H9 (cell line): ENCODE data around the gene AMPD2. TPM values are rescaled to one million over a fixed set of nuclear protein-coding genes. Genes with fewer than 3 reads are reported as not detected.

Experiments
- DNase-seq: peaks from one replicate; pipeline ENCODE4 v3.0.0-alpha.2; 2017
- H2AFZ ChIP-seq: one replicate; pipeline ENCODE4 v1.6.1; 2013; ENCODE audit warnings: mild to moderate bottlenecking, low read length, control low read depth, moderate library complexity
- H2AK5ac ChIP-seq: 2 replicates; pipeline ENCODE4 v1.6.1; 2013; ENCODE audit warnings: low read length, control low read depth, mixed read lengths; ENCODE audit not compliant: insufficient read length
- H2BK120ac ChIP-seq: one replicate; pipeline ENCODE4 v1.6.1; 2013; ENCODE audit warnings: low read depth, mild to moderate bottlenecking, low read length, control low read depth, inconsistent platforms; ENCODE audit not compliant: poor library complexity, severe bottlenecking
- H2BK12ac ChIP-seq: 2 replicates; pipeline ENCODE4 v1.6.1; 2013; ENCODE audit warnings: low read length, control low read depth, mixed read lengths, low read depth; ENCODE audit not compliant: insufficient read length
- H2BK15ac ChIP-seq: 2 replicates; pipeline ENCODE4 v1.6.1; 2013; ENCODE audit warnings: low read depth, low read length, control low read depth
- H2BK20ac ChIP-seq: one replicate; pipeline ENCODE4 v1.6.1; 2013; ENCODE audit warnings: low read depth, mild to moderate bottlenecking, low read length, control low read depth, inconsistent platforms; ENCODE audit not compliant: poor library complexity, severe bottlenecking
- H2BK5ac ChIP-seq: 2 replicates; pipeline ENCODE4 v1.6.1; 2013; ENCODE audit warnings: low read length, control low read depth, mixed read lengths; ENCODE audit not compliant: insufficient read length
- H3K14ac ChIP-seq: 2 replicates; pipeline ENCODE4 v1.6.1; 2013; ENCODE audit warnings: low read length, control low read depth; ENCODE audit not compliant: insufficient read depth
- H3K18ac ChIP-seq: 2 replicates; pipeline ENCODE4 v1.6.1; 2013; ENCODE audit warnings: low read depth, mild to moderate bottlenecking, mixed read lengths, low read length, control low read depth; ENCODE audit not compliant: insufficient read length
- H3K23ac ChIP-seq: 2 replicates; pipeline ENCODE4 v1.6.1; 2013; ENCODE audit warnings: low read length, control low read depth, mixed read lengths, low read depth; ENCODE audit not compliant: insufficient read length
- H3K23me2 ChIP-seq: 2 replicates; pipeline ENCODE4 v1.6.1; 2013; ENCODE audit warnings: low read depth, mild to moderate bottlenecking, mixed read lengths, low read length, control low read depth; ENCODE audit not compliant: insufficient read length, poor library complexity, severe bottlenecking
- H3K27ac ChIP-seq: 2 replicates; pipeline ENCODE4 v1.5.1; 2013; ENCODE audit warnings: low read length, control low read depth, mixed read lengths, low read depth; ENCODE audit not compliant: insufficient read length
- H3K27me3 ChIP-seq: 2 replicates; pipeline ENCODE4 v1.6.1; 2013; ENCODE audit warnings: low read length, control low read depth, inconsistent platforms; ENCODE audit not compliant: insufficient read depth
- H3K4ac ChIP-seq: 2 replicates; pipeline ENCODE4 v1.6.1; 2013; ENCODE audit warnings: low read depth, mild to moderate bottlenecking, control low read depth, inconsistent platforms, low read length, moderate library complexity
- H3K4me1 ChIP-seq: 2 replicates; pipeline ENCODE4 v1.6.1; 2013; ENCODE audit warnings: low read length, control low read depth, inconsistent platforms; ENCODE audit not compliant: insufficient read depth
- H3K4me2 ChIP-seq: 2 replicates; pipeline ENCODE4 v1.6.1; 2013; ENCODE audit warnings: low read length, control low read depth, mixed read lengths; ENCODE audit not compliant: insufficient read length, insufficient read depth
- H3K56ac ChIP-seq: 2 replicates; pipeline ENCODE4 v1.6.1; 2013; ENCODE audit warnings: low read depth, mild to moderate bottlenecking, mixed read lengths, low read length, control low read depth; ENCODE audit not compliant: insufficient read length
- H3K79me1 ChIP-seq: 2 replicates; pipeline ENCODE4 v1.6.1; 2013; ENCODE audit warnings: low read depth, mild to moderate bottlenecking, moderate library complexity, low read length, control low read depth, inconsistent platforms; ENCODE audit not compliant: insufficient read depth, poor library complexity, severe bottlenecking
- H3K79me2 ChIP-seq: 2 replicates; pipeline ENCODE4 v1.6.1; 2013; ENCODE audit warnings: low read length, control low read depth, inconsistent platforms; ENCODE audit not compliant: insufficient read depth
- H3K9ac ChIP-seq: 2 replicates; pipeline ENCODE4 v1.6.1; 2013; ENCODE audit warnings: low read length, control low read depth, mixed read lengths; ENCODE audit not compliant: insufficient read length; ENCODE audit errors: extremely low read depth
- H3K9me3 ChIP-seq: one replicate; pipeline ENCODE4 v1.6.1; 2013; ENCODE audit warnings: low read depth, low read length, inconsistent platforms; ENCODE audit not compliant: control insufficient read depth
- H3T11ph ChIP-seq: one replicate; pipeline ENCODE4 v1.6.1; 2013; ENCODE audit warnings: mild to moderate bottlenecking, low read length, control low read depth, inconsistent platforms
- H4K20me1 ChIP-seq: one replicate; pipeline ENCODE4 v1.6.1; 2013; ENCODE audit not compliant: control insufficient read depth, insufficient read length, insufficient read depth
- H4K5ac ChIP-seq: 2 replicates; pipeline ENCODE4 v1.6.1; 2013; ENCODE audit warnings: low read depth, mild to moderate bottlenecking, mixed read lengths, low read length, control low read depth; ENCODE audit not compliant: insufficient read length
- H4K8ac ChIP-seq: replicated peaks from 2 replicates; pipeline ENCODE4 v1.6.1; 2013; ENCODE audit warnings: low read length, control low read depth, mixed read lengths, low read depth; ENCODE audit not compliant: insufficient read length
- H4K91ac ChIP-seq: 2 replicates; pipeline ENCODE4 v1.6.1; 2013; ENCODE audit warnings: low read depth, mild to moderate bottlenecking, moderate library complexity, mixed read lengths, low read length, control low read depth; ENCODE audit not compliant: insufficient read length
- H3K27ac Mint-ChIP-seq, 3 experiments: 2 replicates in 2 of 3; 3 replicates in 1 of 3; pipeline ENCODE4 v1.8.0; 2020 to 2021; ENCODE audit warnings: mixed read lengths in 3 of 3, mild to moderate bottlenecking in 1 of 3, moderate library complexity in 1 of 3
- H3K27me3 Mint-ChIP-seq: 2 replicates; pipeline ENCODE4 v1.8.0; 2021; ENCODE audit warnings: low read depth, mild to moderate bottlenecking, moderate library complexity, mixed read lengths
- H3K36me3 Mint-ChIP-seq, 3 experiments: 2 replicates in 2 of 3; 3 replicates in 1 of 3; pipeline ENCODE4 v1.8.0; 2020 to 2021; ENCODE audit warnings: low read depth in 3 of 3, mixed read lengths in 3 of 3; ENCODE audit not compliant: insufficient read depth in 1 of 3
- H3K4me1 Mint-ChIP-seq, 2 experiments: 2 replicates each; pipeline ENCODE4 v1.8.0; 2020; ENCODE audit warnings: mixed read lengths in 2 of 2
- H3K4me3 Mint-ChIP-seq, 2 experiments: 2 replicates in 1 of 2; 3 replicates in 1 of 2; pipeline ENCODE4 v1.8.0; 2020 to 2021; ENCODE audit warnings: mild to moderate bottlenecking in 2 of 2, mixed read lengths in 2 of 2, moderate library complexity in 1 of 2
- H3K9me3 Mint-ChIP-seq, 2 experiments: 2 replicates in 1 of 2; 3 replicates in 1 of 2; pipeline ENCODE4 v1.8.0; 2020; ENCODE audit warnings: mild to moderate bottlenecking in 2 of 2, mixed read lengths in 2 of 2, moderate library complexity in 1 of 2
- WGBS: extraction: QIAGEN DNeasy Blood & Tissue Kit; methylation state at CpG from one replicate; pipeline ENCODE4 v1.1.7; 2013; ENCODE audit warnings: missing lambda C conversion rate, low lambda C conversion rate, mixed read lengths; ENCODE audit not compliant: insufficient read length; ENCODE audit errors: extremely low coverage; 5-methylcytosine and 5-hydroxymethylcytosine counted together
- total RNA-seq: library from RNA; stranded (reverse); gene quantifications from 2 replicates; pipeline ENCODE4 v1.2.1, GENCODE V29; 2021
- TF ChIP-seq, protein P1 (sequence below): fragments of 200-600 bp; sonication (generic); conservative IDR thresholded peaks from 3 replicates; pipeline ENCODE4 v1.8.0; 2021; ENCODE audit warnings: antibody characterized with exemption, mild to moderate bottlenecking

Gene AMPD2
- total RNA-seq, 1 experiment from 2014 or later, result 65.1 TPM

DNA sequence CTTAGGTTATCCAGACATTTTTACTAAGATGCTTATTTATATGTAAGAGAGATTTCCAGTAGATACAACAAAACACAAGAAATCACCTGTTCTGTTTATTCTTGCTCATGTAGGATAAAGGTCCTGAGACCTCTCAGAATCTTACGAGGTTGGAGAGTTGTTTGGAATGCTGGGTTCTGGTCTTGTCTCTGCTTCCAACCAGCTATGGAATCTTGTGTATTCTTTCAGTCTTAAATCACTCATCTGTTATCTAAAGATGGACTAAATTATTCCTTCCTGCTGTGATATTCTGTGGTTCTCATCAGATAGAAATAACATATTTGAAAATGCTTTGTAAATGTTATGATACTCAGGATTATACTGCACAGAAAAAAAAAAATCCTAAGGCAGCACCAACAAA is 21.5 kb upstream of the AMPD2 start:
- H3K27ac ChIP-seq, result no peak overlapping the region

More for the DNA sequence above, 21.5 kb upstream of the AMPD2 start:
- TF ChIP-seq, protein P1, sequence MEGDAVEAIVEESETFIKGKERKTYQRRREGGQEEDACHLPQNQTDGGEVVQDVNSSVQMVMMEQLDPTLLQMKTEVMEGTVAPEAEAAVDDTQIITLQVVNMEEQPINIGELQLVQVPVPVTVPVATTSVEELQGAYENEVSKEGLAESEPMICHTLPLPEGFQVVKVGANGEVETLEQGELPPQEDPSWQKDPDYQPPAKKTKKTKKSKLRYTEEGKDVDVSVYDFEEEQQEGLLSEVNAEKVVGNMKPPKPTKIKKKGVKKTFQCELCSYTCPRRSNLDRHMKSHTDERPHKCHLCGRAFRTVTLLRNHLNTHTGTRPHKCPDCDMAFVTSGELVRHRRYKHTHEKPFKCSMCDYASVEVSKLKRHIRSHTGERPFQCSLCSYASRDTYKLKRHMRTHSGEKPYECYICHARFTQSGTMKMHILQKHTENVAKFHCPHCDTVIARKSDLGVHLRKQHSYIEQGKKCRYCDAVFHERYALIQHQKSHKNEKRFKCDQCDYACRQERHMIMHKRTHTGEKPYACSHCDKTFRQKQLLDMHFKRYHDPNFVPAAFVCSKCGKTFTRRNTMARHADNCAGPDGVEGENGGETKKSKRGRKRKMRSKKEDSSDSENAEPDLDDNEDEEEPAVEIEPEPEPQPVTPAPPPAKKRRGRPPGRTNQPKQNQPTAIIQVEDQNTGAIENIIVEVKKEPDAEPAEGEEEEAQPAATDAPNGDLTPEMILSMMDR, result no peak
- no peak overlapping the region for H3K27ac Mint-ChIP-seq
- H4K91ac ChIP-seq, result no peak overlapping the region
- H3K23ac ChIP-seq, result no peak overlapping the region
- no peak overlapping the region for H2BK20ac ChIP-seq
- no peak overlapping the region for H3K18ac ChIP-seq
- no peak overlapping the region for H3K9ac ChIP-seq
- no peak overlapping the region for H3T11ph ChIP-seq
- H2BK15ac ChIP-seq, result no peak overlapping the region
- no peaks in the 10 kb centered on the region for H3K9me3 Mint-ChIP-seq
- WGBS, result no CpG with 5 or more reads among the region's 1 CpG
- no peak for DNase-seq
- peaks cover 3 to 9% of the 10 kb centered on the region in 2 experiments; a peak in 1 of 4 replicates for H3K4me1 Mint-ChIP-seq
- H3K4ac ChIP-seq, result no peak overlapping the region
- H3K36me3 Mint-ChIP-seq, result peaks cover 3 to 15% (median 12%) of the 10 kb centered on the region in 3 experiments; a peak in 5 of 7 replicates
- H3K56ac ChIP-seq, result no peak overlapping the region
- H4K5ac ChIP-seq, result no peak overlapping the region
- H4K8ac ChIP-seq, result no peak overlapping the region
- H3K4me1 ChIP-seq, result no peaks in the 10 kb centered on the region
- no peak overlapping the region for H2BK120ac ChIP-seq
- H2AFZ ChIP-seq, result no peak overlapping the region
- H2BK12ac ChIP-seq, result no peak overlapping the region
- H3K79me2 ChIP-seq, result no peaks in the 10 kb centered on the region
- no peaks in the 10 kb centered on the region for H4K20me1 ChIP-seq
- no peak overlapping the region for H2AK5ac ChIP-seq
- H3K79me1 ChIP-seq, result no peaks in the 10 kb centered on the region
- no peaks in the 10 kb centered on the region for H3K9me3 ChIP-seq
- no peaks in the 10 kb centered on the region for H3K27me3 Mint-ChIP-seq
- H3K27me3 ChIP-seq, result no peaks in the 10 kb centered on the region
- no peak overlapping the region for H3K4me2 ChIP-seq
- H3K14ac ChIP-seq, result no peak overlapping the region
- H3K4me3 Mint-ChIP-seq, result no peak overlapping the region
- no peak overlapping the region for H2BK5ac ChIP-seq
- H3K23me2 ChIP-seq, result no peaks in the 10 kb centered on the region
